ENCODE measurements around the gene LRIG3. TPM values are rescaled to one million over a fixed set of nuclear protein-coding genes. Genes with fewer than 3 reads are reported as not detected.
A peak's percentile ranks its signal among the peaks of the same experiment; 100 is the strongest.

The LRIG3 gene
- total and polyA plus RNA-seq, 2 of the 8 experiments (the other 6 are each of a cell fraction or from before 2014, with no cell fraction given), result 6.5 to 9.1 TPM

DNA sequence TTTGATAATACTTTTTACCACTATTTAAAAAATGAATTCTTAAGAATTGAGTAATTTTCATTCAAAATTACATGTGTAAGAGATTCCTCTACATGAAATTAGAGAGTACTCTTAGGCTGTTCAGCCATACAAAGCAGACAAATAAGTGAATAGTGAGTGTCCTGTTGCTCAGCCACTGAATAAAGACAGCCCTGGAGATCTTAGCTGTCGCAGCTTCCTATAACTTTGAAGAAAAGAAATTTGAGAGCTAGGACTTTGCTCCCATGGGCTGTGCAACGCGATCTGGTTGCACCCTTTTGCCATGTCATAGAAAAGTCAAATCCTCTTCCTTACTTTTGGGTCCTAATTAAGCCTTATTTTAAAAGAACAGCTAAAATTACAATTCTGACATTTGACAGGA is 40.9 kb upstream of the LRIG3 start:
- H2AFZ ChIP-seq (ENCODE audit: low read length), result 0 out of 2 replicates have a peak overlapping the region, but pooled peaks have one; percentile 29
- H4K91ac ChIP-seq (replicated peaks; ENCODE audit: insufficient read length, low read length), result no peak overlapping the region
- POLR2A ChIA-PET (ENCODE audit: partially characterized antibody), result no interaction called here
- FAIRE-seq (no peak), DNase-seq (ENCODE audit: low read depth in 1 of 2, low spot score in 2 of 2) (no peak)
- no peak overlapping the region for H3K4me3 ChIP-seq (ENCODE audit: extremely low read depth in 1 of 4, insufficient read depth in 2 of 4, low read depth in 3 of 4, low read length in 4 of 4)
- no peak overlapping the region for H3K9ac ChIP-seq (replicated peaks in 1 of 4; ENCODE audit: extremely low read depth in 1 of 4, low read depth in 3 of 4, low read length in 3 of 4)
- no peak overlapping the region for H3K23ac ChIP-seq (ENCODE audit: insufficient read length)
- H4K8ac ChIP-seq (ENCODE audit: extremely low read depth, insufficient read depth, low read length), result no peak overlapping the region
- no peak overlapping the region for H4K5ac ChIP-seq (ENCODE audit: insufficient read length, low read depth, low read length)
- H3K79me1 ChIP-seq (ENCODE audit: low read depth, low read length), result no peaks in the 10 kb centered on the region
- H3K36me3 ChIP-seq (ENCODE audit: control insufficient read depth in 2 of 4, insufficient read depth in 4 of 4, low read length in 3 of 4), result no peaks in the 10 kb centered on the region
- no peak overlapping the region for H3K4me2 ChIP-seq (ENCODE audit: insufficient read depth in 1 of 2, low read depth in 2 of 2, low read length in 2 of 2)
- WGBS, 2 experiments (ENCODE audit: extremely low coverage in 1 of 2, insufficient coverage in 1 of 2, insufficient read length in 1 of 2, insufficient replicate concordance in 2 of 2, low coverage in 1 of 2, low lambda C conversion rate in 2 of 2, missing lambda C conversion rate in 1 of 2), result 79% methylated on average over 3 of the region's 3 CpGs; no CpG with 5 or more reads in 1 of the 2 experiments
- H3K79me2 ChIP-seq (ENCODE audit: control insufficient read depth in 1 of 2, insufficient read depth in 2 of 2, low read length in 2 of 2), result no peaks in the 10 kb centered on the region
- peaks cover 0 to 3% (median 1%) of the 10 kb centered on the region in 4 experiments; a peak in 1 of 7 replicates for H3K4me1 ChIP-seq (replicated peaks in 1 of 4; ENCODE audit: control insufficient read depth in 3 of 4, insufficient read depth in 4 of 4, low read length in 3 of 4)
- H3K27me3 ChIP-seq (replicated peaks in 1 of 4; ENCODE audit: control insufficient read depth in 3 of 4, extremely low read depth in 1 of 4, insufficient read depth in 3 of 4, low read length in 3 of 4), result no peaks in the 10 kb centered on the region
- no peak overlapping the region for H2BK120ac ChIP-seq (replicated peaks; ENCODE audit: low read depth, low read length)
- no peak overlapping the region for H2BK20ac ChIP-seq (ENCODE audit: low read length)
- no peak overlapping the region for H3K4ac ChIP-seq (replicated peaks; ENCODE audit: insufficient read length, low read depth, low read length)
- CTCF ChIA-PET (ENCODE audit: partially characterized antibody), result interaction anchor here (2.5 kb wide), 1 partner anchor 9 kb away, joined by 8 read pairs; no protein-coding TSS in a partner anchor
- H4K20me1 ChIP-seq (replicated peaks in 1 of 2; ENCODE audit: control insufficient read depth in 1 of 2, insufficient read depth in 2 of 2, low read length in 2 of 2), result no peaks in the 10 kb centered on the region
- H3K14ac ChIP-seq (ENCODE audit: insufficient read length), result no peak overlapping the region
- no peaks in the 10 kb centered on the region for H3K9me3 ChIP-seq (ENCODE audit: insufficient read depth in 2 of 2, low read depth in 1 of 2, low read length in 1 of 2)
- H2AK5ac ChIP-seq (ENCODE audit: low read depth, low read length), result no peak overlapping the region
- no peaks in the 10 kb centered on the region for H3K23me2 ChIP-seq (ENCODE audit: low read depth, low read length)
- H2BK15ac ChIP-seq (ENCODE audit: low read length), result no peak overlapping the region
- H3K56ac ChIP-seq (replicated peaks; ENCODE audit: insufficient read length, low read depth, low read length), result no peak overlapping the region
- H2BK5ac ChIP-seq (ENCODE audit: low read depth, low read length), result no peak overlapping the region
- no peak overlapping the region for H3K18ac ChIP-seq (ENCODE audit: extremely low read depth, low read length)
- no peak overlapping the region for H3K27ac ChIP-seq (ENCODE audit: low read depth, low read length)
- H2BK12ac ChIP-seq (ENCODE audit: low read depth, low read length), result no peak overlapping the region
- TF ChIP-seq GABPA (IDR thresholded peaks at IDR 0.05; ENCODE audit: borderline replicate concordance, insufficient read depth, low read length), result no peak
- TF ChIP-seq EZH2 (IDR thresholded peaks at IDR 0.05; ENCODE audit: low read depth, low read length, severe bottlenecking), result no peak
- no peak for TF ChIP-seq SRF (IDR thresholded peaks at IDR 0.05; ENCODE audit: low read depth, low read length)
- TF ChIP-seq BCL11A (IDR thresholded peaks at IDR 0.05; ENCODE audit: low read depth in 2 of 2, low read length in 2 of 2), result no peak
- TF ChIP-seq NRF1 (IDR thresholded peaks at IDR 0.05; ENCODE audit: low read depth, low read length), result no peak
- TF ChIP-seq, protein P1, sequence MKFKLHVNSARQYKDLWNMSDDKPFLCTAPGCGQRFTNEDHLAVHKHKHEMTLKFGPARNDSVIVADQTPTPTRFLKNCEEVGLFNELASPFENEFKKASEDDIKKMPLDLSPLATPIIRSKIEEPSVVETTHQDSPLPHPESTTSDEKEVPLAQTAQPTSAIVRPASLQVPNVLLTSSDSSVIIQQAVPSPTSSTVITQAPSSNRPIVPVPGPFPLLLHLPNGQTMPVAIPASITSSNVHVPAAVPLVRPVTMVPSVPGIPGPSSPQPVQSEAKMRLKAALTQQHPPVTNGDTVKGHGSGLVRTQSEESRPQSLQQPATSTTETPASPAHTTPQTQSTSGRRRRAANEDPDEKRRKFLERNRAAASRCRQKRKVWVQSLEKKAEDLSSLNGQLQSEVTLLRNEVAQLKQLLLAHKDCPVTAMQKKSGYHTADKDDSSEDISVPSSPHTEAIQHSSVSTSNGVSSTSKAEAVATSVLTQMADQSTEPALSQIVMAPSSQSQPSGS (IDR thresholded peaks at IDR 0.05; ENCODE audit: low read length), result no peak
- TF ChIP-seq SAP30 (IDR thresholded peaks at IDR 0.05; ENCODE audit: insufficient read depth, insufficient replicate concordance, low read length), result no peak
- no peak for TF ChIP-seq CREB1 (IDR thresholded peaks at IDR 0.05)
- TF ChIP-seq CEBPB (IDR thresholded peaks at IDR 0.05; ENCODE audit: low read depth, low read length), result no peak
- TF ChIP-seq CBX8 (IDR thresholded peaks at IDR 0.05; ENCODE audit: borderline replicate concordance, low read depth, low read length), result no peak
- no peak for TF ChIP-seq ZNF274 (IDR thresholded peaks at IDR 0.05; ENCODE audit: borderline replicate concordance, extremely low read depth, low read length)
